ENCODE results near the gene BPIFB6. TPM values are rescaled to one million over a fixed set of nuclear protein-coding genes. Genes with fewer than 3 reads are reported as not detected.

Gene BPIFB6
- total and polyA plus RNA-seq, 10 of the 15 experiments (the other 5 are each of a cell fraction or from before 2014, with no cell fraction given), result not detected

- no peak for ATAC-seq
- peaks cover 3% of the 10 kb centered on the region for H3K4me1 ChIP-seq (ENCODE audit: control insufficient read depth, insufficient read depth, low read length)
- H3K27me3 ChIP-seq (replicated peaks in 1 of 2; ENCODE audit: control insufficient read depth in 2 of 2, insufficient read depth in 2 of 2, low read length in 1 of 2), result no peaks in the 10 kb centered on the region; a peak in 1 of 4 replicates
- no peaks in the 10 kb centered on the region for H3K36me3 ChIP-seq (ENCODE audit: control insufficient read depth in 2 of 2, insufficient read depth in 2 of 2, low read length in 1 of 2)
- DNase-seq (ENCODE audit: low read depth, low spot score), result no peak
- no TSS peak for BruUV-seq (replicated peaks)
- H3K79me2 ChIP-seq (ENCODE audit: control insufficient read depth, insufficient read depth, low read length), result no peaks in the 10 kb centered on the region
- H3K9ac ChIP-seq (ENCODE audit: control insufficient read depth, insufficient read depth, low read length), result no peak overlapping the region
- FAIRE-seq, result no peak
- no peak overlapping the region for H3K27ac ChIP-seq (ENCODE audit: control insufficient read depth, insufficient read depth)
- H4K20me1 ChIP-seq (ENCODE audit: control insufficient read depth, insufficient read depth), result no peaks in the 10 kb centered on the region
- H3K9me3 ChIP-seq (replicated peaks; ENCODE audit: control insufficient read depth, insufficient read depth, low read length), result no peaks in the 10 kb centered on the region
- ChIA-PET POLR2A (no interaction called here), CTCF (no interaction called here), SMC1A (ENCODE audit: uncharacterized antibody, unreplicated experiment) (no interaction called here), RAD21 (ENCODE audit: unreplicated experiment) (no interaction called here)
- no peak overlapping the region for H2AFZ ChIP-seq (ENCODE audit: control insufficient read depth, low read depth, low read length)
- TF ChIP-seq, protein P1, sequence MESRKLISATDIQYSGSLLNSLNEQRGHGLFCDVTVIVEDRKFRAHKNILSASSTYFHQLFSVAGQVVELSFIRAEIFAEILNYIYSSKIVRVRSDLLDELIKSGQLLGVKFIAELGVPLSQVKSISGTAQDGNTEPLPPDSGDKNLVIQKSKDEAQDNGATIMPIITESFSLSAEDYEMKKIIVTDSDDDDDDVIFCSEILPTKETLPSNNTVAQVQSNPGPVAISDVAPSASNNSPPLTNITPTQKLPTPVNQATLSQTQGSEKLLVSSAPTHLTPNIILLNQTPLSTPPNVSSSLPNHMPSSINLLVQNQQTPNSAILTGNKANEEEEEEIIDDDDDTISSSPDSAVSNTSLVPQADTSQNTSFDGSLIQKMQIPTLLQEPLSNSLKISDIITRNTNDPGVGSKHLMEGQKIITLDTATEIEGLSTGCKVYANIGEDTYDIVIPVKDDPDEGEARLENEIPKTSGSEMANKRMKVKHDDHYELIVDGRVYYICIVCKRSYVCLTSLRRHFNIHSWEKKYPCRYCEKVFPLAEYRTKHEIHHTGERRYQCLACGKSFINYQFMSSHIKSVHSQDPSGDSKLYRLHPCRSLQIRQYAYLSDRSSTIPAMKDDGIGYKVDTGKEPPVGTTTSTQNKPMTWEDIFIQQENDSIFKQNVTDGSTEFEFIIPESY (IDR thresholded peaks at IDR 0.05), result no peak
- TF ChIP-seq ZBED1 (IDR thresholded peaks at IDR 0.05; ENCODE audit: borderline replicate concordance) (no peak), SREBF1 (IDR thresholded peaks at IDR 0.05; ENCODE audit: low read length) (no peak), ZNF24 (IDR thresholded peaks at IDR 0.05) (no peak), ATF2 (IDR thresholded peaks at IDR 0.05; ENCODE audit: low read length) (no peak), SMC3 (IDR thresholded peaks at IDR 0.05; ENCODE audit: borderline replicate concordance, low read length) (no peak)
- TF ChIP-seq, protein P2, sequence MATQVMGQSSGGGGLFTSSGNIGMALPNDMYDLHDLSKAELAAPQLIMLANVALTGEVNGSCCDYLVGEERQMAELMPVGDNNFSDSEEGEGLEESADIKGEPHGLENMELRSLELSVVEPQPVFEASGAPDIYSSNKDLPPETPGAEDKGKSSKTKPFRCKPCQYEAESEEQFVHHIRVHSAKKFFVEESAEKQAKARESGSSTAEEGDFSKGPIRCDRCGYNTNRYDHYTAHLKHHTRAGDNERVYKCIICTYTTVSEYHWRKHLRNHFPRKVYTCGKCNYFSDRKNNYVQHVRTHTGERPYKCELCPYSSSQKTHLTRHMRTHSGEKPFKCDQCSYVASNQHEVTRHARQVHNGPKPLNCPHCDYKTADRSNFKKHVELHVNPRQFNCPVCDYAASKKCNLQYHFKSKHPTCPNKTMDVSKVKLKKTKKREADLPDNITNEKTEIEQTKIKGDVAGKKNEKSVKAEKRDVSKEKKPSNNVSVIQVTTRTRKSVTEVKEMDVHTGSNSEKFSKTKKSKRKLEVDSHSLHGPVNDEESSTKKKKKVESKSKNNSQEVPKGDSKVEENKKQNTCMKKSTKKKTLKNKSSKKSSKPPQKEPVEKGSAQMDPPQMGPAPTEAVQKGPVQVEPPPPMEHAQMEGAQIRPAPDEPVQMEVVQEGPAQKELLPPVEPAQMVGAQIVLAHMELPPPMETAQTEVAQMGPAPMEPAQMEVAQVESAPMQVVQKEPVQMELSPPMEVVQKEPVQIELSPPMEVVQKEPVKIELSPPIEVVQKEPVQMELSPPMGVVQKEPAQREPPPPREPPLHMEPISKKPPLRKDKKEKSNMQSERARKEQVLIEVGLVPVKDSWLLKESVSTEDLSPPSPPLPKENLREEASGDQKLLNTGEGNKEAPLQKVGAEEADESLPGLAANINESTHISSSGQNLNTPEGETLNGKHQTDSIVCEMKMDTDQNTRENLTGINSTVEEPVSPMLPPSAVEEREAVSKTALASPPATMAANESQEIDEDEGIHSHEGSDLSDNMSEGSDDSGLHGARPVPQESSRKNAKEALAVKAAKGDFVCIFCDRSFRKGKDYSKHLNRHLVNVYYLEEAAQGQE (IDR thresholded peaks at IDR 0.05; ENCODE audit: low read depth, low read length), result no peak
- TF ChIP-seq, protein P3, sequence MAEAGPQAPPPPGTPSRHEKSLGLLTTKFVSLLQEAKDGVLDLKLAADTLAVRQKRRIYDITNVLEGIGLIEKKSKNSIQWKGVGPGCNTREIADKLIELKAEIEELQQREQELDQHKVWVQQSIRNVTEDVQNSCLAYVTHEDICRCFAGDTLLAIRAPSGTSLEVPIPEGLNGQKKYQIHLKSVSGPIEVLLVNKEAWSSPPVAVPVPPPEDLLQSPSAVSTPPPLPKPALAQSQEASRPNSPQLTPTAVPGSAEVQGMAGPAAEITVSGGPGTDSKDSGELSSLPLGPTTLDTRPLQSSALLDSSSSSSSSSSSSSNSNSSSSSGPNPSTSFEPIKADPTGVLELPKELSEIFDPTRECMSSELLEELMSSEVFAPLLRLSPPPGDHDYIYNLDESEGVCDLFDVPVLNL (IDR thresholded peaks at IDR 0.05; ENCODE audit: low read depth, low read length), result no peak
- intact Hi-C loops (cut with micrococcal nuclease; ENCODE audit: unreplicated experiment), result no loop called here
- WGBS (ENCODE audit: insufficient coverage, insufficient replicate concordance, low lambda C conversion rate, missing lambda C conversion rate), result 10% methylated on average over 5 of the region's 5 CpGs
- no peak overlapping the region for H3K4me3 ChIP-seq
- no peak overlapping the region for H3K4me2 ChIP-seq (ENCODE audit: control insufficient read depth, insufficient read depth)
- in situ Hi-C loops (cut with MboI), result no loop called here
Observed at GRCh38 chr20:33026072-33026778, 5.2 kb upstream of the BPIFB6 start.

Data from GM12878 (cell line).